ENCODE measurements around the gene NCR2. TPM values are rescaled to one million over a fixed set of nuclear protein-coding genes. Genes with fewer than 3 reads are reported as not detected.

NCR2 gene
- total and polyA plus RNA-seq, 9 of the 15 experiments (the other 6 are each of a cell fraction or from before 2014, with no cell fraction given), result not detected

- TF ChIP-seq ZBTB7A (IDR thresholded peaks at IDR 0.05; ENCODE audit: borderline replicate concordance, control insufficient read depth, low read depth, low read length), result no peak
Measured at GRCh38 chr6:41353333-41353732, 17.9 kb downstream of the NCR2 start (continued).

- no peak for ATAC-seq
- Histone ChIP-seq H3K9me1 (ENCODE audit: control insufficient read depth, insufficient read depth, low read length) (no peaks in the 10 kb centered on the region), H3K79me2 (ENCODE audit: control insufficient read depth, insufficient read depth, low read length) (no peaks in the 10 kb centered on the region), H3K4me3 (no peak overlapping the region), H3K9ac (ENCODE audit: insufficient read depth in 1 of 2, low read depth in 2 of 2, low read length in 2 of 2) (no peak overlapping the region), H3K36me3 (ENCODE audit: control insufficient read depth, insufficient read depth, low read length) (no peaks in the 10 kb centered on the region), H3K27ac (ENCODE audit: extremely low read depth, low read depth, low read length) (no peak overlapping the region), H3K9me3 (replicated peaks; ENCODE audit: control insufficient read depth, insufficient read depth, low read depth, low read length) (no peaks in the 10 kb centered on the region), H3K4me1 (replicated peaks in 1 of 2; ENCODE audit: control insufficient read depth in 2 of 2, insufficient read depth in 2 of 2, low read length in 2 of 2) (no peaks in the 10 kb centered on the region), H3K4me2 (ENCODE audit: insufficient read depth, low read length) (no peak overlapping the region), H4K20me1 (replicated peaks; ENCODE audit: control insufficient read depth, insufficient read depth, low read length) (no peaks in the 10 kb centered on the region), H2AFZ (ENCODE audit: low read depth, low read length) (no peak overlapping the region), H3K27me3 (ENCODE audit: control insufficient read depth in 2 of 2, insufficient read depth in 2 of 2, low read length in 2 of 2) (peaks cover 23 to 34% of the 10 kb centered on the region in 2 experiments)
- no TSS peak for BruUV-seq (replicated peaks)
- no peak for FAIRE-seq
- intact Hi-C loops (cut with micrococcal nuclease), result no loop called here
- no peak for DNase-seq (ENCODE audit: extremely low read depth in 1 of 4, low spot score in 3 of 4)
- in situ Hi-C loops (cut with MboI), result no loop called here
- ChIA-PET POLR2A (interaction anchor here (0.5 kb wide), 1 partner anchor 113 kb away, joined by 4 read pairs; no protein-coding TSS in a partner anchor), CTCF (ENCODE audit: low intra/inter-chr PET ratio) (no interaction called here)
- WGBS (ENCODE audit: insufficient coverage, low coverage, missing lambda C conversion rate), result 1% methylated on average over 4 of the region's 4 CpGs
- TF ChIP-seq HINFP (tag; conservative IDR thresholded peaks at IDR 0.05; ENCODE audit: low read depth) (no peak), EGR1 (conservative IDR thresholded peaks at IDR 0.05) (no peak), BRF2 (IDR thresholded peaks at IDR 0.05; ENCODE audit: borderline replicate concordance, insufficient read depth, insufficient read length) (no peak), PCBP1 (IDR thresholded peaks at IDR 0.05; ENCODE audit: low read depth, low read length, poor library complexity, severe bottlenecking) (no peak), TCF3 (CRISPR knock-in tag; IDR thresholded peaks at IDR 0.05) (no peak), CTCF (IDR thresholded peaks at IDR 0.05 in 2 of 3, conservative IDR thresholded peaks at IDR 0.05 in 1 of 3; ENCODE audit: insufficient read depth in 2 of 3, low read depth in 1 of 3, low read length in 3 of 3) (no peak), RNF2 (IDR thresholded peaks at IDR 0.05) (no peak), C11orf30 (IDR thresholded peaks at IDR 0.05; ENCODE audit: low read depth) (peak; percentile 35; the same call in 1 of the 2 replicates), ATF7 (IDR thresholded peaks at IDR 0.05) (no peak), ZHX1 (conservative IDR thresholded peaks at IDR 0.05; ENCODE audit: low read length) (no peak), ZFP30 (CRISPR knock-in tag; IDR thresholded peaks at IDR 0.05; ENCODE audit: borderline replicate concordance) (no peak)
Measured at GRCh38 chr6:41355952-41356351, 20.5 kb downstream of the NCR2 start.
